HK-2 (cell line): ENCODE measurements around the gene SPACDR.
A peak's percentile ranks its signal among the peaks of the same experiment; 100 is the strongest.
"Not testable (repeated sequence)": the region's sequence is repeated elsewhere in the genome, so short reads cannot be mapped to it uniquely, and the experiment has no call there.

Experiments
- DNase-seq: peaks from one replicate; pipeline ENCODE4 v3.0.0-alpha.2; 2018; ENCODE audit not compliant: unreplicated experiment

The SPACDR gene, protein sequence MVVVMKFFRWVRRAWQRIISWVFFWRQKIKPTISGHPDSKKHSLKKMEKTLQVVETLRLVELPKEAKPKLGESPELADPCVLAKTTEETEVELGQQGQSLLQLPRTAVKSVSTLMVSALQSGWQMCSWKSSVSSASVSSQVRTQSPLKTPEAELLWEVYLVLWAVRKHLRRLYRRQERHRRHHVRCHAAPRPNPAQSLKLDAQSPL

DNA sequence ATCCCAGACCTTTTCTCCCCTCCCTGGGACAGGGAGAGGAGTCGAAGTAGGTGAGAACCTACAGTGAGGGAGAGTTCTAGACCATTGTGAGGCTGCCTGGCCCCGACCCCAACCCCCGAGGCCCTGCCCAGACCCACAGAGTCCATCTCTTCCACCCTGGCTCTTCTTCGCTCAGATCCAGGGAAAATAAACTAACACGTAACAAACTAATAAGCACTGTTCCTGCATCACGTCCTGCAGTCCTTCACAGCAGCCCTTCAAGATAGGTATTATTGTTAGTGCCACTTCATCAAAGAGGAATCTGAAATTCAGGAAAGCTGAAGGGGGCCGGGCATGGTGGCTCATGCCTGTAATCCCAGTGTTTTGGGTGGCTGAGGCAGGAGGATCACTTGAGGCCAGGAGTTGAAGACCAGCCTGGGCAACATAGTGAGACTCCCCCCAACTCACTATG lies at the start of gene SPACDR:
Gene SPACDR, minus strand, starts transcription at position 51 of the 451 bp plus-strand sequence. CDS start 235 bp downstream, outside the sequence.
- DNase-seq: no peak

DNA sequence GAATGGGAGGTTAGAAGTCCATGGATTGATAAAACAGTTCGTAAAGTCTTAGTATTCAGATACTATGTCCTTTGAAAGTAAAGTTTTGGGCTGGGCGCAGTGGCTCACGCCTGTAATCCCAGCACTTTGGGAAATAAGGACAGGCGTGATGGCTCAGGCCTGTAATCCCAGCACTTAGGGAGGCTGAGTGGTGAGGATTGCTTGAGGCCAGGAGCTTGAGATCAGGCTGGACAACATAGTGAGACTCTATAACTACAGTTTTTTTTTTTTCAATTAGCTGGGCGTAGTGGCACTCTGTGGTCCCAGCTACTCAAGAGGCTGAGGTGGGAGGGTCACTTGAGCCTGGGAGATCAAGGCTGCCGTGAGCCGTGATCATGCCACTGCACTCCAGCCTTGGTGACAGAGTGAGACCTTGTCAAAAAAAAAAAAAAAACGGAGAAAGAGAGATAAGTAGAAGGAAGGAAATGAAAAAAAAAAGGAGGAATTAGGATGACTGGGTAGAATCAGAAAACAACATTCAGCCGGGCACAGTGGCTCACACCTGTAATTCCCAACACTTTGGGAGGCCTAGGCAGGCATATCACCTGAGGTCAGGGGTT lies 49.3 kb upstream of the SPACDR start:
- DNase-seq: no peak

DNA sequence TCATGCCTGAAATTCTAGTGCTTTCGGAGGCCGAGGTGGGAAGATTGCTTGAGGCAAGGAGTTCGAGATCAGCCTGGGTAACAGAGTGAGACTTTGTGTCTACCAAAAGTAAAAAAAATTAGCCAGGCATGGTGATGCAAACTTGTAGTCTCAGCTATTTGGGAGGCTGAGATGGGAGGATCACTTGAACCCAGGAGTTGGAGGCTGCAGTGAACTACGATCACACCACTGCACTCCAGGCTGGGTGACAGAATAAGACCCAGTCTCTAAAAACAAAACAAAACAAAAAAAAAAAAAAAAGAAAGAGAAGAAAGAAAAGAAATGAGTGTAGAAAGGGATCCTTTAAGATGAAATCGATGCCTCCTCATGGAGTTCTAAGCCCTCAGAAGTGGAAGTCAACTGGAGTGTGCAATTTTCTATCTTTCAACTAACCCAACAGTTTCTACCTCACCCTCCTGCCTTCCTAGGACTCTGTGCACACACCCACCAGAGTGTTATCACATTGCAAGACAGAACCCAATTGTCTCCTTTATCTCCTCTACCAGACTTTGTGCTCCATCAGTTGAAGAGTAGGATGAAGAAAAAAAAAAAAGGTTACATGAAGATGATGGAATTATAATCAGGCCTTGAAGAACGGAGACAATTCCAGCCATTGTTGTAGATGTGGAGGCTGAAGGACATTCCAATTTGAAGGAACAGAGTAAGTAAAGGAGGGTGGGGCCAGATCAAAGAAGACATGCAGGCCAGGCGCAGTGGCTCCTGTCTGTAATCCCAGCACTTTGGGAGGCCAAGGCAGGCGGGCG lies 46.6 kb upstream of the SPACDR start:
- no peak for DNase-seq

DNA sequence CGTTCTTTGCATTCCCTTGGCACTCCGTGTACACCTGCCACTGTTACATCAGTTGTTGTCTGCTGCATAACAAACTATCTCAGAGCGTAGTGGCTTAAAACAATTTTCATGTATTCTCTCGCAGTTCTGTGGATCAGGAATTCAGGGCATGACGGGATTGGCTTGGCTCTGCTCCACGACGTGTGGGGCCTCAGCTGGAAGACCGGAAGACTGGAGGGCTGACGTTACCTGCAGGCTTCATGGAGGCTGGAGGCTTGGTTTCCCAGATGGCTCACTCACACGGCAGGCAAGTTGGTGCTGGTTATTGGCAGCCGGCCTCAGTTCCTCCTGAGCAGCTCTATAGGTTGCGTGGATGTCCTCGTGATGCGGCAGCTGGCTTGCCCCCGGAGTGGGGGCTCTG lies 45.2 kb upstream of the SPACDR start:
- no peak for DNase-seq

DNA sequence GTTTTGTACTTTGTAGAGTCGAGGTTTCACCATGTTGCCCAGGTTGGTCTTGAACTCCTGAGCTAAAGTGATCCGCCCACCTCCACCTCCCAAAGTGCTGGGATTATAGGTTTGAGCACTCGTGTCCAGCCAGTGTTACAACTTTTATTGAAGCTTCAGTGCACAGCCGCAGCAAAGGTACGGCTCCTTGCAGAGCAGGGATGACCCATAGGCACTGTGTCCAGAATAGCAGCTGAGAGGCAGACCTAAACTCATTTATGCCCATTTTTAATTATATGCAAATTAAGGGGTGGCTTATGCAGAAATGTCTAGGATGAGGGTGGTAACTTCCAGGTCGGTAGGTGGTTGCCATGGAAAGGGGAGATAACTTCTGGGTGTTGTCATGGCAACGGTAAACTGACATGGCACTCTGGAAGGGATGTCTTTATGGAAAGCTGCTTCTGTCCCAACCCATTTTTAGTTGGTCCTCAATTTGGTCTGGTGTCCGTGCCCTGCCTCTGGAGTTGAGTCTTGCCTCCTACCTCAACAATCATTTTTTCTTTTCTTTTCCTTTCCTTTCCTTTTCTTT lies 42.4 kb upstream of the SPACDR start:
- DNase-seq: no peak

DNA sequence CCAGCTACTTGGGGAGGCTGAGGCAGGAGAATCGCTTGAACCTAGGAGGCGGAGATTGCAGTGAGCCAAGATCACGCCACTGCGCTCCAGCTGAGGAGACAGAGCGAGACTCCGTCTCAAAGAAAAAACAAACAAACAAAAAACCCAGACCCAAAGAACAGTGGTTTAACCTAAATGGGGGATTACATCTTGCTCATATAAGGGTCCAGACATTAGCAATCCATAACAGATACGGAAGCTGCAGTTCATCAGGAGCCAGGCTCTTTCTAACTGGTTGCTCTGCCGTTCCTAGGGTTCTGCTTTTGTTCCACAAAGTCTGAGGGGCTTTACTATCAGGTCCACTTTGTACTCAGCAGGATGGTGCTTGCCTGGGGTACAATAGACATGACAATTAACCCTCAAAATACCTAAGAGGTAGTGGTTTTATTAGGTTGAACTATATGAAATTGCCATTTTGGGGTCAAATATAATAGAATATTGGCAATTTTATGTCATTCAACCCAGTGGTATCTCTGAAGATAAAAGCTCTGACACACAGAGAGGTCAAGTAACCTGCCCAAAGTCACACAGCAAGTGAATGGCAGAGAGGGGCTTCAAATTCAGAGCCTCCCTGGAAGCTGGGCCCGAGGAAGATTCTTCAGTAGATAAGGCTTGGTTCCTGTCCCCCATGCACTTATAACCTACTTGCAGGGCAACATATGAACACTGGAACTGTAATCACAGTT lies 41.0 kb upstream of the SPACDR start:
- no peak for DNase-seq

DNA sequence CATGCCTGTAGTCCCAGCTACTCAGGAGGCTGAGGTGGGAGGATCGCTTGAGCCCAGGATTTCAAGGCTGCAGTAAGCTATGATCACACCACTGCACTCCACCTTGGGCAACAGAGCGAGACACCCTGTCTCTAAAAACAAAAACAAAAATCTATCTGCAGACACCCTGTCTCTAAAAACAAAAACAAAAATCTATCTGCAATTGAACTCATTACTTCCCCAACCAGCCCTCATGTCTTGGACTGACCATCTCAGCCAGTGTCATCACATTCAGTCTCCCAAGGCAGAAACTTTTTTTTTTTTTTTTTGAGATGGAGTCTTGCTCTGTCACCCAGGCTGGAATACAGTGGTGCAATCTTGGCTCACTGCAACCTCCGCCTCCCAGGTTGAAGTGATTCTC lies 40.0 kb upstream of the SPACDR start:
- DNase-seq: not testable (repeated sequence)

DNA sequence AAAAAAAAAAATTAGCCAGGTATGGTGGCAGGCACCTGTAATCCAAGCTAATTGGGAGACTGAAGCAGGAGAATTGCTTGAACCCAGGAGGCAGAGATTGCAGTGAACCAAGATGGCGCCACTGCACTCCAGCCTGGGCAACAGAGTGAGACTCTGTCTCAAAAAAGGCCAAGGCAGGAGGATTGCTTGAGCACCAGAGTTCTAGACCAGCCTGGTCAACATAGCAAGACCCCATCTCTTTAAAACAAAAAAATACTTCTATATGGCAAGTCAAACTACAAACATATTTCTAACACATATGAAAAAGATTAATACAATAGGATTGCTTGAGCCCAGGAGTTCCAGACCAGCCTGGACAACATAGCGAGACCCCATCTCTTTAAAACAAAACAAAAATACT lies 36.7 kb upstream of the SPACDR start:
- DNase-seq: not testable (repeated sequence)

DNA sequence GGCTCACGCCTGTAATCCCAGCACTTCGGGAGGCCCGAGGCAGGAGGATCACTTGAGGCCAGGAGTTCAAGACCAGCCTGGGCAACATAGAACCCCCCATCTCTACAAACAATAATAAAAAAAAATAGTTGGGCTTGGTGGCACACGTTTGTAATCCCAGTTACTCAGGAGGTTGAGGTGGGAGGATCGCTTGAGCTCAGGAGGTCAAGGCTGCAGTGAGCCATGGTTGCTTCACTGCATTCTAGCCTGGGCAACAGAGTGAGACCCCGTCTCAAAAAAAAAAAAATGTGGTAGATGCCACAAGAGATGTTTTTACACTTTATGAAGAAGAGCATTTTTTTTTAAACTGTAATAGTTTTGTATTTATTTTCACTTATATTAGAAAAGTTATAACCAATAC lies 32.4 kb upstream of the SPACDR start:
- no peak for DNase-seq

DNA sequence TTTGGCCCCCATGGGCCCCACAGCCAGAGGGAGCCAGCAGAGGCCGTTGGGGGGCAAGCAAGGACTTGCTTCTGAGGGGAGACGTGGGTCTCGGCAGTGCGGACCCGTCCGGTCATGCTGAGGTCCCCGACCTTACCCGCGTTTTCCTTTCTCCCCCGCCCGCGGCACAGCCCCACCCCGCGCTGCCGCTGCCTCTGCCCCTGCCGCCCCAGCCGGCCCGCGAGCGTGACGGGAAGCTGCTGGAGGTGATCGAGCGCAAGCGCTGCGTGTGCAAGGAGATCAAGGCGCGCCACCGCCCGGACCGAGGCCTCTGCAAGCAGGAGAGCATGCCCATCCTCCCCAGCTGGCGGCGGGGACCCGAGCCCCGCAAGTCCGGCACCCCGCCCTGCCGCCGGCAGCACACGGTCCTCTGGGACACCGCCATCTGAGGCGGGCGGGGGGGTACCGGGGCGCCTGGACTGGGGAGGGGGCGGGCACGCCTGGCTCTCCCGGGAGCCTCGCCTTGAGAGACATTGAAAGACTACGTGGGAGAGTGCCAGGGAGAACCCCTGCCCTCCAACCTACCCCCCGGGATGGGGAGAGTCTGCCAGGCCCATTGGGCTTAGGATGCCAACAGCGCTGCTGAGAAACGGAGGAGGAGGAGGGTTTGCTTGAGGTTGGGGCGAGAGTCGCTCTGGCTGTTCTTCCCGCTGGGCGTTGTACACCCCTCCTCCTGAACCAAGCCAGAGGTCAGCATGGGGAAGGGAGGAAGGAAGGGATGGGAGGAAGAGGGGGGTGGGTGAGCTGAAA lies 29.6 kb upstream of the SPACDR start:
- peak; percentile 58 for DNase-seq

DNA sequence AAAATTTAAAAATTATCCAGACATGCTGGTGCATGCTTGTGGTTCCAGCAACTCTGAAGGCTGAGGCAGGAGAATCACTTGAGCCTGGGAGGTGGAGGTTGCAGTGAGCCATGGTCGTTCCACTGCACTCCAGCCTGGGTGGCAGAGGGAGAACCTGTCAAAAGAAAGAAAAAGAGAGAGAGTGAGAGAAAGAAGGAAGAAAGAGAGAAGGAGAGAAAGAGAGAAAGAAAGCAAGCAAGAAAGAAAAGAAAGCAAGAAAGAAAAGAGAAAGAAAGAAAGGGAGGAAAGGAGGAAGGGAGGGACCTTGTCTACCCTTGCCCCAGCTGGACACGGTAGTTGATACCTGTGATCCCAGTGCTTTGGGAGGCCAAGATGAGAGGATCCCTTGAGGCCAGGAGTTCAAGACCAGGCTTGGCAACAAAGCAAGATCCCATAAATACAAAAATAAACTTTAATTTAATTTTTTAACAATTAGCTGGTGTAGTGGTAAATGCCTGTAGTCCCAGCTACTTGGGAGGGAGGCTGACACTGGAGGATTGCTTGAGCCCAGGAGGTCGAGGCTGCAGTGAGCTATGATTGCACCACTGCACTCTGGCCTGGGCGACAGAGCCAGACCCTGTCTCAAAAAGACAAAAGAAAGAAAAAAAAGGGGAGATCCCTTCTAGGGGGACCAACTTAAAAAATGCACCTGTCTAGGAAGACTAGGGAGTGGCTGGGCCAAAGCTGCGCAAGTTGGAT lies 28.8 kb upstream of the SPACDR start:
- no peak for DNase-seq

DNA sequence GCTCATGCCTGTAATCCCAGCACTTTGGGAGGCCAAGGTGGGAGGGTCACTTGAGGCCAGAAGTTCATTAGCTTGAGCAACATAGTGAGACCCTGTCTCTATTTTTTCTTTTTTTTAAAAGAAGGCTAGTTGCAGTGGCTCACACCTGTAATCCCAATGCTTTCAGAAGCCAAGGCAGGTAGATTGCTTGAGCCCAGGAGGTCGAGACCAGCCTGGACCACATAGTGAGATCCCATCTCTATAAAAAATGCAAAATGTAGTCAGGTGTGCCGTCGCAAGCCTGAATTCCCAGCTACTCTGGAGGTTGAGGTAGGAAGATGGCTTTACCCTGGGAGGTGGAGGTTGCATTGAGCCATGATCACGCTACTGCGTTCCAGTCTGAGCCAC lies 27.1 kb upstream of the SPACDR start:
- no peak for DNase-seq

DNA sequence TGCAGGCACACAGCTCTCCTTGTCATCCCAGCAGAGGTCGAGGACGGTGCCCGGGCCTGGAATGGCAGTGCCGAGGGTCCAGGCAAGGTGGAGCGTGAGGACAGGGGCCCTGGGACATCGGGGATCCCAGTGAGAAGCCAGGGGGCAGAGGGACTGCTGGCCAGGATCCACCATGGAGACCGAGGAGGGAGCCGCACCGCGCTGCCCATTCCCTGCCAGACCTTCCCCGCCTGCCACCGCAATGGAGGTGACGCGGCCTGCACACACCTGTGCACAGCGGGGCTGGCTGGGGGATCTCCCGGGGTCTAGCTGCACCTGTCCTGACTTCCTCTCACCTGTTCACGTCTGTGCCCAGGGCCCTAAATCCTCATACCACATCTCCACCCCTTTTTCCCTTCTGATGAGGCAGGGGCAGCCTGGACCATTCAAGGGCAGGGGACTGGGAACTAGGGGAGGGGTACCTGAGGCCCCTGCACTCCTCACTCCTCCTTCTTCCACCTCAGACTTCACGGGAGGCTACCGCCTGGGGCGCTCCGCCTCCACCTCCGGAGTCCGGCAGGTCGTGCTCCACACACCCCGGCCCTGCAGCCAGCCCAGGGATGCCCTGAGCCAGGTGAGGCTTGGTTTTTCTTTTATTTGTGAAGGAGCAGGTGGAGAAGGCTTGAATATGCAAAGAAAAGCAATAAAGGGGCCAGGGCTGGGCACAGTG lies 26.6 kb upstream of the SPACDR start:
- DNase-seq: no peak

DNA sequence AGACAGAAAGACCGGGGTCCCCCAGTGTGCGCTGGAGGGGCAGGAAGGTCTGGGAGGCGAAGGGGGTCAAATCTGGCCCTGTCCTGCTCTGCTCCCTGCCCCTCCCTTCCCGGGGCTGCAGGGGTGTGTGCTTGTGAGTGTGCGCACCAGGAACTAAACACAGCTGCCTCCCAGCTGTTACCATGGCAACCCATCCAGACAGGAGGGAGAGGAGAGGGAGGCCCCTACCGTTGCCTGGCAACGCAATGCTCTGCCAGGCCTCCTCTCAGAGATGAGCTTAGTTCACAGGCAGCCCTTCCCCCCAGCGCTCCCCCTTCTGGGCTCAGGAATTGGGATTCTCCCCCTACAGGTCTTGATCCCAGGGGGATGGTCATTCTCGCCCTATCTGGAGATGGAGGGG lies 25.8 kb upstream of the SPACDR start:
- DNase-seq: peak; percentile 45

DNA sequence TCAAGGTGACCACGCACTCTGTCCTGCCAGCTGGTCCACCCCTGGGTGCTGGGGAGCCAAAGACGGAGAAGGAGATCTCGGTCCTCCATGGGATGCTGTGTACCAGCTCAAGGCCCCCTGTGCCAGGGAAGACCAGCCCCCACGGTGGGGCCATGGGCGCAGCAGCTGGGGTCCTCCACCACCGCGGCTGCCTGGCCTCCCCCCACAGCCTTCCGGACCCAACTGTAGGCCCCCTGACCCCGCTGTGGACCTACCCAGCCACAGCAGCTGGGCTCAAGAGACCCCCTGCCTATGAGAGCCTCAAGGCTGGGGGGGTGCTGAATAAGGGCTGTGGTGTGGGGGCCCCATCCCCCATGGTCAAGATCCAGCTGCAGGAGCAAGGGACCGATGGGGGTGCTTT lies 25.1 kb upstream of the SPACDR start:
- DNase-seq: no peak

DNA sequence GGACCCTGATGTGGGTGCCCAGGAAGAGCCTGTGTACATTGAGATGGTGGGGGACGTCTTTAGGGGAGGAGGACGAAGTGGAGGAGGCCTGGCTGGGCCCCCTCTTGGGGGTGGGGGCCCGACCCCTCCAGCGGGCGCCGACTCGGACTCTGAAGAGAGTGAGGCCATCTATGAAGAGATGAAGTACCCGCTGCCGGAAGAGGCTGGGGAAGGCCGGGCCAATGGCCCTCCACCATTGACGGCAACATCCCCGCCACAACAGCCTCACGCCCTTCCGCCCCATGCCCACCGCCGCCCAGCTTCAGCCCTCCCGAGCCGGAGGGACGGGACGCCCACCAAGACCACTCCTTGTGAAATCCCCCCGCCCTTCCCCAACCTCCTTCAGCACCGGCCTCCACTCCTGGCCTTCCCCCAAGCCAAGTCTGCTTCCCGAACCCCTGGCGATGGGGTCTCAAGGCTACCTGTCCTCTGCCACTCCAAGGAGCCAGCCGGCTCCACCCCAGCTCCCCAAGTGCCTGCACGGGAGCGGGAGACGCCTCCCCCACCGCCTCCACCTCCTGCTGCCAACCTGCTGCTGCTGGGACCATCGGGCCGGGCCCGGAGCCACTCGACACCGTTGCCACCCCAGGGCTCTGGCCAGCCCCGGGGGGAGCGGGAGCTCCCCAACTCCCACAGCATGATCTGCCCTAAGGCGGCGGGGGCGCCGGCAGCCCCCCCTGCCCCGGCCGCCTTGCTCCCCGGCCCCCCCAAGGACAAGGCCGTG lies 24.5 kb upstream of the SPACDR start:
- DNase-seq: no peak

DNA sequence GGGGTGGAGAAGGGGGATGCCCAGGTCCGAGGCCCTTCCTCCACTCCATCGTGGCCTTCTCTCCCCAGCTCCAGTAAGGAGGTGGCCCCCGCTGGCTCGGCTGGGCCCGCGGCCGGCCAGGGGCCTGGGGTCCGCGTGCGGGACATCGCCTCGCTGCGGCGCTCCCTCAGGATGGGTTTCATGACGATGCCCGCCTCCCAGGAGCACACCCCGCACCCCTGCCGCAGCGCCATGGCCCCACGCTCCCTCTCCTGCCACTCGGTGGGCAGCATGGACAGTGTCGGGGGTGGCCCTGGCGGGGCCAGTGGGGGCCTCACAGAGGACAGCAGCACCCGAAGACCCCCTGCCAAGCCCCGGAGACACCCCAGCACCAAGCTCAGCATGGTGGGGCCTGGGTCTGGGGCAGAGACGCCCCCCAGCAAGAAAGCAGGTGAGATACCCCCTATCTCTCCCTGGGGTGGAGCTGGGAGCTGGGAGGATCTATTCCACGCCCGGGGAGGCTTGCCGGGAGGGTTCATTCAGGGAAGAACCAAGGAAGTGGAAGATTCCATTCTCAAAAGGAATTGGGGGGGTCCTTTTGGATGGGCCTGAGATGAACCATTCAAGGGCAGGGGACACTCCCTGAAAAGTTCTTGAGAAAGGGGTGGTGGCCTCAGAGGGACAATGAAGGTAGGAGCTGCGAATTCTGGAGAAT lies 22.8 kb upstream of the SPACDR start:
- no peak for DNase-seq

DNA sequence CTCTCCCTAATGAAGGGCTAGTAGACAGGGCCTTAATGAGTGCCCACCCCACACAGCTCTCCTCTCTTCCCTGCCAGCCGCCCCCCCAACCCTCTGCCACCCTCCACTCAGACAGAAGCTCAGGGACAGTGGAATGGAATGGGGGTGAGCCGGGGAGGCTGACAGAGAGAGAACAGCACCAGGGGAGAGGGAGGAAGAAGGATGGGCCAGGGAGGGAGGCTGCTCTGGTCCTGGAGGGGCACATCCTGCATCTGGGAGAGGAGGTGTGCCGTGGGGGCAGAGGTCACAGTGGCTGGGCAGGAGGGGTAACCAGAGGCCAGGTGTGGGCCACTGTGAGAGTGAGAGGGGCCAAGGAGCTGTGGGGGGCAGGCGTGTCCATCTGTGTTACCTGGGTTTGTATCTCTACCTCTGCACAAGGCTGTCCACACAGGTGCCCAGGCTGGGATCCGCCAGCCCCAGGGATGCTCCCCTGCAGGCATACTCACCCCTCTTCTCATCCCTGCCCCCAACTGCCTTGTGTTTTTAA lies 22.1 kb upstream of the SPACDR start:
- no peak for DNase-seq
